ENCODE measurements around the gene CUX1. TPM values are rescaled to one million over a fixed set of nuclear protein-coding genes. Genes with fewer than 3 reads are reported as not detected.

CUX1 gene
- total RNA-seq, 1 donor from 2014 or later, result 101 TPM

GRCh38 chr7:101898106-101898505 is 80.7 kb downstream of the CUX1 start:
- Histone ChIP-seq H3K9me3 (no peaks in the 10 kb centered on the region), H3K4me1 (peaks cover 13 to 53% of the 10 kb centered on the region in 2 donors), H3K4me3 (peak overlapping the region in 1 of 2 donors; percentile 33), H3K36me3 (no peaks in the 10 kb centered on the region), H3K27me3 (no peaks in the 10 kb centered on the region), H3K27ac (peak overlapping the region; percentile 72 to 75)
- no peak for DNase-seq (ENCODE audit: low spot score in 2 of 2)
- no peak for TF ChIP-seq CTCF (IDR thresholded peaks at IDR 0.05)
- intact Hi-C loops (cut with DNase I), result loop anchor here (5.0 kb wide), 1 partner anchor 34 kb away; no protein-coding TSS in a partner anchor

- no peak for DNase-seq (ENCODE audit: low spot score in 2 of 2)
- no peak for TF ChIP-seq CTCF (IDR thresholded peaks at IDR 0.05)
- Histone ChIP-seq H3K4me3 (peak overlapping the region; percentile 34 to 59), H3K9me3 (no peaks in the 10 kb centered on the region), H3K4me1 (peaks cover 13 to 53% of the 10 kb centered on the region in 2 donors), H3K36me3 (no peaks in the 10 kb centered on the region), H3K27me3 (no peaks in the 10 kb centered on the region), H3K27ac (peak overlapping the region; percentile 67 to 71)
- intact Hi-C loops (cut with DNase I), result loop anchor here (5.0 kb wide), 1 partner anchor 33 kb away; no protein-coding TSS in a partner anchor
Observed at GRCh38 chr7:101899616-101900015, 82.2 kb downstream of the CUX1 start.

- H3K27me3 ChIP-seq, result no peaks in the 10 kb centered on the region
- H3K36me3 ChIP-seq, result no peaks in the 10 kb centered on the region
- peak in 2 of 3 experiments; percentile 8 to 12 for TF ChIP-seq CTCF (IDR thresholded peaks at IDR 0.05)
- H3K27ac ChIP-seq, result peak overlapping the region; percentile 67 to 71
- H3K4me3 ChIP-seq, result peak overlapping the region; percentile 34 to 59
- H3K9me3 ChIP-seq, result no peaks in the 10 kb centered on the region
- peak in 1 of 2 donors; percentile 76 for DNase-seq (ENCODE audit: low spot score in 2 of 2)
- intact Hi-C loops (cut with DNase I), result no loop called here
- peaks cover 13 to 53% of the 10 kb centered on the region in 2 donors for H3K4me1 ChIP-seq
Observed at GRCh38 chr7:101900103-101900502, 82.7 kb downstream of the CUX1 start.

- Histone ChIP-seq H3K4me1 (peaks cover 9 to 50% of the 10 kb centered on the region in 2 donors), H3K27ac (peak overlapping the region; percentile 67 to 80), H3K9me3 (no peaks in the 10 kb centered on the region), H3K4me3 (peak overlapping the region; percentile 11 to 26), H3K36me3 (no peaks in the 10 kb centered on the region), H3K27me3 (no peaks in the 10 kb centered on the region)
- intact Hi-C loops (cut with DNase I), result no loop called here
- no peak for DNase-seq (ENCODE audit: low spot score in 2 of 2)
- no peak for TF ChIP-seq CTCF (IDR thresholded peaks at IDR 0.05)
Observed at GRCh38 chr7:101901661-101902491, 84.5 kb downstream of the CUX1 start.

- intact Hi-C loops (cut with DNase I), result no loop called here
- H3K4me1 ChIP-seq, result peaks cover 9 to 43% of the 10 kb centered on the region in 2 donors
Observed at GRCh38 chr7:101902680-101903514, 85.5 kb downstream of the CUX1 start.

More at GRCh38 chr7:101902680-101903514, 85.5 kb downstream of the CUX1 start:
- DNase-seq (ENCODE audit: low spot score in 2 of 2), result no peak
- no peak for TF ChIP-seq CTCF (IDR thresholded peaks at IDR 0.05)
- Histone ChIP-seq H3K4me3 (no peak overlapping the region), H3K27ac (peak overlapping the region; percentile 67 to 80), H3K9me3 (no peaks in the 10 kb centered on the region), H3K27me3 (no peaks in the 10 kb centered on the region), H3K36me3 (no peaks in the 10 kb centered on the region)
